Putamen (tissue), 1 donor: ENCODE data around the gene CEBPA.

Experiments
- DNase-seq: peaks from one replicate; pipeline ENCODE4 v3.0.0-alpha.2; 2016; ENCODE audit warnings: low spot score

The CEBPA gene

DNA sequence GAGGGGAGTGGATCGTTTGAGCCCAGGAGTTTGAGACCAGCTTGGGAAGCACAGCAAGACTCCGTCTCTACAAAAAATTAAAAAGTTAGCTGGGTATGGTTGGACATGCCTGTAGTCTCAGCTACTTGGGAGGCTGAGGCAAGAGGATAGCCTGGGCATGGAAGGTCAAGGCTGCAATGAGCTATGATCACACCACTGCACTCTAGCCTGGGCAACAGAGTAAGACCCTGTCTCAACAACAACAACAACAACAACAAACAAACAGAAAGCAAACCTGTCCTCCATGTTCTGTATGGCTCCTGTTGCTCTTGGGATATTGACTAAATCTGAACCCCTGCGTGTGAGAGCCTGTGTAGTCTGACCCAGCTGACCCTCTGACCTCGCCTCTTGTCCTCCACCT, 14.9 kb downstream of the CEBPA start:
- DNase-seq: no peak

DNA sequence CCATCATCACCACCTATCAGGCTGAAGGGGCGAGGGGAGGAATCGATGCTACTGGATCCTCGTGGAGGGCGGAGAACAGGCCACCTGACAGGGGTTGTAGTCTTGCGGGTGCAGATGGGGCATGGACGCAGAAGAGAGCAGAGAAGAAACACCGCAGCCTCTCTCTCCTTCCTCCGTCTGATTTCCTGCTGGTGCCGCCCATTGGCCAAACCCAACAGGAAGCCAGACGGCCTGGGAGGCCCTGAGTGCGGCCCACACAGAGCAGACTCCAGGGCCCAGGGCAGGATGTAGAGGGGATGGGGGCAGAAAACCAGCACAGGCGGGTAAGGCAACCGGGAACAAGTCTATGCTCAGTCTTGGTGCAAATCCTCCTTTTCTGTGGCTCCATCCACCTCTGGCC, 15.4 kb downstream of the CEBPA start:
- no peak for DNase-seq

DNA sequence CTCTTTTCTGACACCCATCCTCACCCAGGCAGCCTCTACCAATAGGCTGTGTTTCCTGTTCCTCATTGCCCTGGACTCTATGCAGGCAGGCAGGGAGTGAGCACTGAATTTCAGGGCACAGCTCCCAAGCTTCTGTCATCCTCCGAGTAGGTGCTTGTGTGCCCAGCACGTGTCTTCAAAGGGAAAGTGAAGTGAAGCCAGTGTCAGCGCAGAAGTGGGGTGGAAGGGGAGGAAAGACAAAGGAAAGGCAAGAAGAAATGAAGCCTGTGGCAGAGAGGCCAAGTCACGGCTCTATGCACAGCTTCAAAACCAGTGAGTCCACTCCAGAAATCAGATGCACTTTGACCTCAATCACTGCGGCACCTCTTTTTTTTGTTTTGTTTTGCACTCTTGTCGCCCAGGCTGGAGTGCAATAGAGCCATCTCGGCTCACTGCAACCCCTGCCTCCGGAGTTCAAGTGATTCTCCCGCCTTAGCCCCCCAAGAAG, 16.9 kb downstream of the CEBPA start:
- DNase-seq: no peak

DNA sequence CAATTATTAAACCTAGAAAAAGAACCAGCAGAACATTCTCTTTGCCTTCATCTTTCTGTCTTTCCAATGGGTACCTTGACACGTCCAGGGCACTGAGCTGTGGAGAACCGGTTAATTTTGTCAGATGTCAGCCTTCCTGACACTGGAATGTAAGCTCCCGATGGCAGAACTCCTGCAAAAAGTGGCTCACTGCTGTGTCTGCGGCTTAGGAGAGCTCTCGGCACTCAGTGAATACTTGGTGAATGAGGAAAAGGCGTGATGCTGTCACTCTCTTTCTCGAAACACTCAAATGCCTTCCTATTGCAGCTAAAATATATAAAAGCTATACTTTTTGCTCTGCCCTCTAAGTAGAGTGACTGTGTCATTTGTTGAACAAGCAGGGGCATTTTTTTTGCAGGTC, 17.6 kb downstream of the CEBPA start:
- DNase-seq: no peak

DNA sequence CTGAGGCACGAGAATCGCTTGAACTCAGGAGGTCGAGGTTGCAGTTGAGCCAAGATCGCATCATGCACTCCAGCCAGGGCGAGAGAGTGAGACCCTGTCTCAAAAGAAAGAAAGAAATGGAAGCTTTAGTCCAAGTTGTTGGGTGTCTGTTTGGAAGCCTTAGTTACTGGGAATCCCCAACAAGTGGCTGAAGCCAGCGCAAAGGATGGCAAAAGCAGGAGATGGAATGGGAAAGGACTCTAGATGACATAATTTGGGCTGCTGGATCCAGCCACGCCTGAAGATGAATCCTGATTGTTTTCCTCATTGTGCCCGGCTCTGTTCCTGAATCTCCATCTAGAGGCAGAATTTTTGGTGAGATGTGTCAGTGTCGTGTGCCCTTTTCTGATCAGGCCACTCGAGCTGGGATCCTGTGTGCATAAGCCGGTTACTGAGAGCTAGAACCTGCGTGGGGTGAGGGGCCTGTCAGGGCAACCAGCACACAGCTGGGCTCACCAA, 18.1 kb downstream of the CEBPA start:
- DNase-seq: no peak

DNA sequence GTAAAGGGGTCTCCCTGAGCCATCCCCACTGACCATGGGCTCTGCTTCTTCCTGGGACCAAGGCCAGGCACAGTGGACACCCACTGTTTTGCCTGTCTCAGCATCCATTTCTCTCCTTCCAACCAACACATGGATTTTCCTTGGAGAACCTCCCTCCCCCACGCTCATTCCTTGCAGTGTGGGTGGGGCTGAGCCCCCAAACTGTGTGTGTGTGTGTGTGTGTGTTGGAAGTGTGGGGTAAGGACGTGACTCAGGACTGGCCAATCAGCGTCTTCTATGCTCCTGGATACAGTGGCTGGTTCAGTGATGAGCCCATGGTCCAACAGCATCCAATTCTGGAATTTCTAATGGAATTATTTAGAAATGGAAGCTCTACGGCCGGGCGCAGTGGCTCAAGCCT, 18.7 kb downstream of the CEBPA start:
- DNase-seq: no peak

DNA sequence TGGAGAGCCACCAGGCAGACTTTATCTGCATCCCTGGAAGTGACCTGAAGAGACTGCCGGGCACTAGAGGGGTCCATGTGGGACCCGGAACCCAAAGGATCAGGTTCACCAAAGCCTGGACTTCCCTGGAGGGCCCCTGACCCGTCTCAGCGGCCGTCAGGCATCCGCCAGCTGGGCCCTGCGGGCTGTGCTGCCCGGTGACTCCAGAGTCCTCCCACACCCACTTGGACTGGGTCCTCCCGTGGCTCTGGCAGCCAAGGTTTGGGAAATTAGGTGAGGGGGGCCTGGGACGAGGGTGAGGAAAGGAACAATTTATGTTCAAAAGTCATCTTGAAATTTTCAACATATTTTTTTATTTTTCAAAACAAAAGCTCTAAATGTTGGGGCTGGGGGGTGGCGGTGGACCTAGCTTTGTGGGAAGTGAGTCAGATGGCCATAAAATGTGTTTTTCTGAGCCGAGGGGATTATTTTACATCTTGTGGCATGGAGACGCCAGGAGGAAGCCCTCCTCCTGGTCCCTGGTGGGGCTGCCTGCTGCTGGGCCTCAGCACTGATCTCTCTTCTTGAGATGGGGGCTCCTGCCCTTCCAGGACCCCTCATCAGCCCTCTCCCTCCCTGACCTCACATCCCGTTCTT, 20.2 kb downstream of the CEBPA start:
- DNase-seq: no peak

DNA sequence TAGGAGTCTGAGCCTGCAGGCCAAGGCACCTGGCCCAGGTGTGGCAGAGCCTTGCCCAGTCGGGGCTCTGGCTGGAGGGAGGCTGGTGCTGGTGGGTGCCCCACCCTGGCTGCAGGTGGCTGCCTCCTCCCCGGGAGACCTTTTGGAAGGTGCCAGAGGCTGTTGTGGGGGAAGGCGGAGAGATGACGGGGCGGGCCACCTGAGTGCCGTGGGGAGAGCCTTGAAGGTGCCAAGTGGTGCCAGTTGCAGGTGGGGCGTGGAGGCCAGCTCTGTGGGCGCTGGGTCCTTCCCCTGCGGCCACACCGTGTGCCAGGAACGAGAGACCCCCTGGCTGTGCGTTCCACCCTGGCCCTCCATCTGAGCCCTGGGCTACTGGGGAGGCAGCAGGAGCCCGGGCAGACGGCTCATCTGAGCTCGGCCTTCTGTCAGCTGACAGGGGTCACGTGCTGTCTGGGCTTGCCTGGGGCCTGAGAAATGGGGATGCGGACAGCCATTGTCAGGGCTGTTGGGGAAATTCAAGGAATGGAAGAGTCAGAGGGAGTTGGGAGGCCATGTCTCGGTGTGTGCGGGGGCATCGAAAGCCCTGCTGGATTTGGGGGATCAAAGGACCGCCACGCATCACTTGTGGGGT, 20.9 kb downstream of the CEBPA start:
- no peak for DNase-seq

DNA sequence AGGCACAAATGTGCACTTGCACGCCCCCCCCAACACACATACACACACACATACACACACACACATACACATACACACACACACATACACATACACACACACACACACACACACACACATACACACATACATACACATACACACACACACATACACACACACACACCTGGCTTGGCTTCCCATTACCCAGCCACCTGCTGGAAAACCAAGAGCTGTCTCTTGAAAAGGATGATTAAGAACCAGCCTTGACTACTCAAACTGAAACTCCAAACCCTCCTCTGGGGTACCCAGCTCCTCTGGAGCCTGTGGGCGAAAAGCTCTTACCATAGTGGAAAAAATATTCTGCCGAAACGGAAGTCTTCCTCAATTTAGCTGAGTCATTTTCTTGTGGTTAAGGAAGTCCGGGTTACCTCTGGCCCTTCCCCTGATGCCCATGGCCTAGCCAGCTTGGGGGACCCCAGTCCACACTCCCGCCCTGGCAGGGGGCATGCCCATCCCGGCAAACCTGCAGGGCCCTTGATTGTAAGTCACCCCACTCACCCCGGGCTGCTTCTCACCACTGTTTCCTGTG, 21.9 kb downstream of the CEBPA start:
- DNase-seq: no peak

DNA sequence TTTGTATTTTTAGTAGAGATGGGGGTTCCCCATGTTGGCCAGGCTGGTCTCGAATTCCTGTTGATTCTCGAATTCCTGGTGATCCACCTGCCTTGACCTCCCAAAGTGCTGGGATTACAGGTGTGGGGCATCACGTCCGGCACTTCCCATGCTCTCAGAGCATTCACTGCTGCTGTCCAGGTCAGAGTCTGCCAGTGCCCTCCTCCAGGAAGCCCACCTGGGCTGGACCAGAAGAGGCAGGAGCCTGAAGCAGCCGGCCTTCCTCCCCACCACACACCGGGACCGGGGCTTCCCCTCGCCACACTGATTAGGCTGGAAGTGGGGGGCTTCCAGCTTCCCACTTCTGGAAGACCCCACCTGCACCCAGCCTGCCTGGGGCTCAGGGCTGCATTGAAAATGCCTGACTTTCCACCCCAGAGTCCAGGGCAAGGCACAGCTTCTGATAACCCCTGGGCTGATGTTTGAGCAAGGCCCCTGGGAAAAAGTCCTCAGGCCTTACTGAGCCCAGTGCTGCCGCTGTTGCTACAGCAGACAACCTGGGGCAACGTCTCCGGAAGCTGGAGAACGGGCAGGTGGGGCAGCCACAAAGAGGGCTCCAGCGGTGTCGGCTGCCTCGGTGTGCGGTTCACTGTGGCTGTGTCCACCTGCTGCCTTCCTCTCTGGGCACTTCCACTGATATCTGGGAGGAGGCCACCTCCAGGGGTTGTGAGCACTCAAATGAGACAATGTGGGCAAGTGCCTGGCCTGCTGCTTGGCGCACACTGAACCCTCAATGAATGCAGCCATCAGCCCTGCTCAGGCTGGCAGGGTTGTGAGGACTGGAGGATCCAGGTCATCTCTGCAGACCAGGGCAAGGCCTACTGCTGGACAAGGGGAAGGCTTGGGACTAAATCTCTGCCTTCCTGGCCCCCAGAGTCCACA, 22.6 kb downstream of the CEBPA start:
- no peak for DNase-seq

DNA sequence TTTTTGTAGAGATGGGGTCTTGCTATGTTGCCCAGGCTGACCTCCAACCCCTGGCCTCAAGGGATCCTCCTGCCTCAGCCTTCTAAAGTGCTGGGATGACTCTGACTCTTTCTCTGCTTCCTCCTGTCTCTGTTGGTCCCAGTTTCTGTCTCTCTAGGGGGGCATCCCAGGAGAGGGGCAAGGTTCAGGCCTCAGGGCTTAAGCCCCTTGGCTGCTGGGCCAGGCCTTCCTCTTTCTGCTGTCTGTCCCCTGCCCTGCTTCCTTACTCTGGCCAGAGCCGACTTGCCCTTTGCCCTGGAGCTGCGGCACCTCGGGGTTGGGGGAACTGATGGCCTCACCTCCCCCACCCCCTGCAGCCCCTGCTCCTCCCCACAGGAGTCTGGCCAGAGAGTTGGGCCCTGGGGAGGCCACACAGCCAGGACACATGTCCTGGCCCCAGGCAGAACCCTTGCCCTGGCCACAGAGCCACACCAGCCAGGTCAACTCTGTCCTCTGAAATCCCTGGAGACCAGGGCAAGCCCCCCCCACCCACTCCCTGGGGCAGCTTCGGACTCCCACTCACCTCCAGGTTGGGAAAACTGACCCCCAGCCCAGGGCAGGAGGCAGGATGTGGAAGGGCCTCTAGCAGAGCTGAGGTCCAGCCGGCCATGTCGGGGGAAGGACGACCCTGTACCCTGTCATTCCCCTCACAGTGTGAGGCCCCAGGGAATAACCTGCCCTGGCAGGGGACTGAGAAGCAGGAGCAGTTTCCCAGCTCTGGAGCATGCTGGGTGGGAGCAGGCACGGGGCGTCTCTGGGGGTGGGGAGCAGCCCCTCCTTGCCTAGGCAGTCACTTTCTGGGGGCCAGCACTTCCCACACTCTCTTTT, 23.7 kb downstream of the CEBPA start:
- no peak for DNase-seq

DNA sequence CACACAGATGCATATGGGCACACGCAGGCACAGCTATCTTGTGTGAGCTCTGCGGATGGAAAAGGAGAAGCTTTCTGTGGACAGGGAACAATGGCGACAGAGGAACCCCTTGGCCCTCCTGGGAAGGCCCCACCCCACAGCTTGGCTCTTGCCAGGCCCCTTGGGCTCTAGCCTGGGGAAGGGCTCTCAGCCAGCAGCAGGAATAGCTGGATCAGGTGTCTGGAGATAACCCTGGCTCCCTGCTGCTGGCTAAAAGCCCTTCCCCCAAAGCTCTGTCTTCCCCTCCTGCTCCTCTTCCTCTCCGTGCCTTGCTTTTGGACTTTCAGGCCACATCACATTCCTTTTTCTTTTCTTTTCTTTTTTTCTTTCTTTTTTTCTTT, 24.3 kb downstream of the CEBPA start:
- no peak for DNase-seq

DNA sequence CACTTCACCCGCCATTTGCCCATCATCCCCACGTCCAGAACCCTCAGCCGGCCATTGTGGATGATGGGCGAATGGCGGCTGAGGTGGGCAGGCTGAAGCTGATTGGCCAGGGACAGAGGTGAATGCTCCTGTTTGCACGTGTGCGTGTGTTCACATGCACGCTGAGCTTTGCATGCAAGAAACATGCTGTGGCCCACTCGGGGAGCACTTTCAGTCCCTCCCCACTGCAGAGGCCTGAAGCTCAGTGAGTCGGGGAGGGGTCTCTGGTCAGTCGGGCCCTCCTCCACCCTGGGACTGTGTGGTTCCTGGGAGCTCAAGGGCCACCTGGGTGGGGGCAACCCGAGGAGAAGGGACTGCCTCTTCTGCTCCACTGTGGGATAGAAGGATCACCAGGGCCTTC, 24.9 kb downstream of the CEBPA start:
- DNase-seq: no peak

DNA sequence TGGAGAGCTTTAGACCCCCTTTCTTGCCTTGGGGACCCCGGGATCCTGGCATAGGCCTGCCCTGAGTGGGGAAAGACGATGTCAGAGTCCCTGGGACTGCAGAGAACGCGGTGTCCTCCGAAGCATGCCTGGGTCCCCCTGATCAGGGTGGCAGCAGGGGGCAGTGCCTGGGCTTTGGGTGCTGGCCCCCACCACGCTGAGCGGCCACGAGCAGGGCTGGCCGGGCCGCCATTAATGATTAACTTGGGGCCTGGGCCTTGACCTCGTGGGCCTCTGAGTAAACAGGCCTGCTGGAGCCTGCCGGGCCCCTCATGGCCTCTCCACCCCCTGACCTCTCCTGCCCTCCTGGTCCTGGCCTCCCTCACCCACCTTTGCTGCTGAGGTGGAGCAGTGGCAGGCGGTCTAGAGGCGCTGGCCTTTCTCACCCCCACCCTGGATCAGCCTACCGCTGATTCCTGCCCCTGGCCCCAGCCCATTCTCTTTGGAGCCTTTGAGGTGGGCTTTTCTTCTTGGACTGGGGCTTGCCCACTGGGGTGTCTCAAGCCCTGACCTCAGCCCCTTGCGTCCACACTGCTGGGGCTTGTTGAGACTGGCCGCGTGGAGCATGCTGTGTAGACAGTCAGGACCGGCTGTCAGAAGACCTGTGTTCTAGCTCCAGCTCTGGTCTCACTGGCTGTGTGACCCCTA, 26.3 kb downstream of the CEBPA start:
- no peak for DNase-seq

DNA sequence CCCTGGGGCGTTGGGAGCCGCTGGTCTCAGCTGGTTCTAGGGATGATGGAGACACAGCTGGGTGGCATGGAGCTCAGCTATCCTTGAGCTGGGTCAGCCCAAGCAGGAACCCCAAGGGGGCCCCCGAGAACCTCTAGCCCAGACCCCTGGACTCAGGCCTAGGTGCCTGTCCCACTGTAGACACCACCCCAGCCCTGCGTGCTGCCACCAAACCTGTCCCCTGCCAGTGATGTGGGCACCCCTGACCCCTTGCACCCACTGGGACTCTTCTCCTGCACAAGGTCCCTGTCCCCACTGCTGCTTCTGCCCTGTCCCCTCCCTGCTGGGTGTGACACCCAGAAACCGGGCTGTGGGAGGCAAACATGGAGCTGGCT, 26.8 kb downstream of the CEBPA start:
- DNase-seq: no peak

DNA sequence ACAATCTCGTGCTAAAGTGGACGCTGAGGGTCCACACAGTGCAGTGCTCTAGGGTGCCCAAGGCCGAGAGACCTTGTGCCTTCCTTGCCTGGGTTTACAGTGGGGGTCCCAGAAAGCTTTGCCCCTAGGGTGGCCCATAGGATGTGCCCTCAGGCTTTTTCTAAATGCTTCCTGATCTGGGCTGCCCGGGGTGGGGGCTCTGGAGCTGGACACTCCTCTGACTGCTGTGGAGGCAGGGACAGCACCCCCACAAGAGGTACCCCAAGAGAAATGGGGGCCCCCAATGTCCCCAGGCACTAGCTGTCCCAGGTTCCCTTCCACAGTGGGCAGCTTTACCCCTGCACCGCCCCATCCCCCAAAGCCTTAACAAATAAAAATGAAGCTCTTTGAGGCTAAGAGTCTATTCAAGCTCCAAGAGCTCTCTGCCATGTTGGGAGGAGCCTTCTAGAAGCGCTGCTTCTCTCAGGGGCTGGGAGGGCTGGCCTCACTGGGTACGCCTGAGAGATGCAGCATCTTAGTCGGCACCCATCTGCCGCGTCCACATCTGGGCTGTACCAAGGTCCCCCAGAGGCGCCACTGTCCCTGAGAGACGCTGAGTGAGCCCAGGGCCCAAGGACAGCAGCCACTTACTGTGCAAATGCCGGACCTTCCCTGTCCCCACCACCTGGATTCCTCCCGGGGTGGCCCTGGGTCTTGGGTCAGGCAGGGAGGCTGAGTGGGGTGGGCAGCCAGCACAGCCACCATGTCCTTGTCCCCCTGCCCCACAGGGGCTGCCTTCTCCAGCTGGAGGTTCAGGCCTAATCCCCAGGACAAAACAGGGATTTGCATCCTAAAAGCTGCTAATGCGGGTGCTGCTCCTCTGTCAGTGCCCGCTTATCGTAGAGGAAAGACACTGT, 27.4 kb downstream of the CEBPA start:
- no peak for DNase-seq

DNA sequence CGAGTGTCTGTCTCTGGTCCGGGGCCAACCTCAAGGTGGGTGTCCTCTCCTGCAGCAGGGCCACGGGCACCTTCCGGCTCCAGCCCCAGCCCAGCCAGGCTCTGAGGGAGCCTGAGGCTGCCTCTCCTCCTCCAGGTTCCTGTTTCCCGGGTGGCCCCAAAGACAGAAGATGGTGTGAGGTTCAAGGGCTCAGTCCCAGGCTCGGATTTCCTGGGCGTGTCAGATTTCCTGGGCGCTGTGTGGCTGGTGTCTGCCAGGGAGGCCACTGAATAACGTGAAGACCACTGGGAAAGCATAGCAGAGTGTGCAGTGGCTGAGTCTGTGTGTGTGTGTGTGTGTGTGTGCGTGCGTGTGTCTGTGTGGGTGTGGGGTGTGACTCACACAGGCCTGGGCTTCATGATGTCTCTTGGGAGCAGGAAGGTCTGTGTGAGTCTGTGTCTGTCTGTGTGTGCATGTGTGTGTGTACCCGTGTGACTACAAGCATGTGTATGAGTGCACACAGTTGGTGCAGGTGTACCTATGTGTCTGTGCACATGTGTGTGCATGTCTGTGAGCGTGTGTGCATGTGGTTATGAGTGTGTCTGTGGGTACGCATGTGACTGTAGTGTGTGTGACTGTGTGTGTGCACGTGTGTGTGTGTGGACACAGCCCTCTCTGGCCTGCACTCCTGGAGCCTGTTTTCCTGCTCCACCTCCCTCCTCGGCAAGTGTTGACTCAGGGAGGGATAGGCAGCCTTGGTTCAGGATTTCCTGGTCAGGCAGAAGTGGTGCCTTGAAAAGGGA, 28.3 kb downstream of the CEBPA start:
- no peak for DNase-seq

DNA sequence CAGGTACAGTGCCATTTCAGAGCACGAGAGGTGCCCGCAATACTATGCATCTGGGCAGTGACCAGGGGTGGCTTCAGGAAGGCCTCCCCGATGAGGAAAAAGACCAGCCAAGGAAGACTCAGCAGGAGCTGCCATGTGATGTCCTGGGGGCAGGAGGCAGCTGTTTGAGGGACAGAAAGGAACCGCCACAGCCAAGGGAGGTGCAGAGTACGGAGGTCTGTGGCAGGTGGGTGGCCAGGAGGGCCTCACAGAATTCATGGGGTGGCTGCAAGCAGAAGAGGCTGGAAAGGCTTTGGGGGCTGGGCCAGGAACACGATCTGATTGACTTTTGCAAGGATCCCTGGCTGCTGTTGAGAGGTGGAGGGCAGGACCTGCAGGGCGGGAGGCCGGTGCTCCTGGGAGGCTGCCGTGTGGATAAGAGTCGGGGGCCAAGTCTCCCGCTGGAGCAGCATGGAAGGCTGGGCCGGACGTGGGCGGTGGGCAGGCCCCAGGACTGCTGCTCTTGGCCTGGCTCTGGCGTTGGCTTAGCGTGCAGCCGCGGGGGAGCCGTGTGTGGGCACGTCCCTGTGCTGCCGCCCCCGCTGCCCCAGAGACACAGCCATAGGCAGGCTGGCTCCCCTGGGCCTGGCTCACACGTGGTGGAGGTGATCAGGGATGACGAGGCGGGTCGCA, 29.1 kb downstream of the CEBPA start:
- DNase-seq: no peak
